Cardiac fibroblast (primary cell): ENCODE measurements around the gene TBL1X.
A peak's percentile ranks its signal among the peaks of the same experiment; 100 is the strongest.

Experiments
- DNase-seq, 2 donors: peaks; one replicate each; pipeline versions ENCODE4 v3.0.0 to v3.0.0-alpha.2; 2010; ENCODE audit warnings: low read depth in 2 of 2
- H3K4me3 ChIP-seq, 2 donors: replicated peaks in 1 of 2; 1 replicate in 1 of 2; 2 replicates in 1 of 2; pipeline ENCODE4 v1.5.1; 2011; ENCODE audit warnings: low read depth in 2 of 2, low read length in 2 of 2, mild to moderate bottlenecking in 2 of 2, moderate library complexity in 1 of 2
- CTCF ChIP-seq: IDR thresholded peaks from one replicate; pipeline ENCODE4 v1.5.1; 2011; ENCODE audit warnings: low read depth, mild to moderate bottlenecking, low read length, inconsistent platforms

TBL1X gene

DNA sequence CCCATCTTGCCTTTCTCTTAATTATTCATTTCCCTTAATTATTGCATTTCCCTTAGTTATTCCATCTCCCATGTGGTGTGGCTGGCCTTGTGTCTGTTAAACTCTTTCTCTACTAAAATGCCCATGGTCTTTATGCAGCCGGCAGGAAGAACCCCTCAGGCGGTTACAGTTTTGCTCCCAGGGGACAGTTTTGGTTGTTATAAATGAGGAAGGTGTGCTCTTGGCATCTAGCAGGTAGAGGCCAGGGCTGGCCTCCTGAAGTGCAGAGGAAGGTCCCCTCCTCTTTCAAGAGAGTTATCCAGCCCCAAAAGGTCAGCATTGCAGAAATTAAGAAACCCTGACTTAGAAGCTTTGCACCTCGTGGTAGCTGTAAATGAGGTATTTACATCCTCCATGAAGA, 18.0 kb downstream of the TBL1X start:
- TF ChIP-seq CTCF = no peak
- no peak overlapping the region for H3K4me3 ChIP-seq
- no peak for DNase-seq

DNA sequence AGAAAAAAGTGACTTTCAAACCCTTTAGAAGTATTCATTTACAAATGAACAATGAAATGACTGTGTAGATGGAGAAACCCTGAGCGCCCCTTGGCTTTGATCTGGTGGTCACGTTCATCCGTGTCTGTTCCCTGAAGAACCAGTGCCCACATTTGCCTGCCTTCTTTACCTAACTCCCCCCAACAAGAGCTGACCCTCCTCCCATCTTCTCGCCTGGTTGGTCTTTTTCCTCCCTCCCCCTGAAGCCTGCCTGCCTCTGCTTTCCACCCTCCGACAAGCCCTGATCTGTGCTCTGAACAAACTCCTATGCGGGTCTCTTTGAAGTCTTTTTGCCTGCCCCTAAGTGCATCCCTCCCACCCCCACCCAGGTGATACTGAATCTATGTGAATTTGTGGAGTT, 18.5 kb downstream of the TBL1X start:
- no peak for DNase-seq
- no peak overlapping the region for H3K4me3 ChIP-seq
- no peak for TF ChIP-seq CTCF

DNA sequence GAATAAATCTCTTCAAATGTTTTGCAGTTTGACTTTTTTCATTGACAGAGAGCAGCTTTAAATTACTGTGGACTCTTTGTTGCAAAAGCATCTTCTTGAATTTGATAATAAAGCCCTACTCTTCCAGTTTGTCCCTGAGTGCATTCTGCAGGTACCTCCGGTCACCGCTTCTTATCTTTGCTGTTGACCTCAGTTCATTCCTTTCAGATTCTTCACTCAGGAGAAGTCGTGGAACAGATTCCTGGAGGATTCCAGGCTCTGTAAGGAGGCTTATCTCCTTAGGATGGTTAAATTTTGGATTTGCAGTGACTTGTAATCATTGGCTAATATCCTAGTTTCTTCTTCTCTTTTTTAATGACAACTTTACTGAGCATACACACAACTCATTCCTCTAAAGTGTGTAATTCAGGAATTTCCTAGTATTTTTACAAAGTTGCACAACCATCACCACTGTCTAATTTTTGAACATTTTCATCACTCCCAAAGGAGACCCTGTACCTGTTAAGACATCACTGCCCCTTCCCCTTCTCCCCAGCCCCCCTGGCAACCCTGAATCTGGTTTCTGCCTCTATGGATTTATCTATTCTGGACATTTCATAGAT, 22.0 kb downstream of the TBL1X start:
- no peak for TF ChIP-seq CTCF
- DNase-seq = peak in 1 of 2 donors; percentile 9
- H3K4me3 ChIP-seq = no peak overlapping the region

- no peak for DNase-seq
- TF ChIP-seq CTCF = no peak
- no peak overlapping the region for H3K4me3 ChIP-seq
Measured at GRCh38 chrX:9488586-9488985, 23.7 kb downstream of the TBL1X start.

- H3K4me3 ChIP-seq = no peak overlapping the region
- DNase-seq = no peak
- no peak for TF ChIP-seq CTCF
Measured at GRCh38 chrX:9489234-9489633, 24.4 kb downstream of the TBL1X start.

DNA sequence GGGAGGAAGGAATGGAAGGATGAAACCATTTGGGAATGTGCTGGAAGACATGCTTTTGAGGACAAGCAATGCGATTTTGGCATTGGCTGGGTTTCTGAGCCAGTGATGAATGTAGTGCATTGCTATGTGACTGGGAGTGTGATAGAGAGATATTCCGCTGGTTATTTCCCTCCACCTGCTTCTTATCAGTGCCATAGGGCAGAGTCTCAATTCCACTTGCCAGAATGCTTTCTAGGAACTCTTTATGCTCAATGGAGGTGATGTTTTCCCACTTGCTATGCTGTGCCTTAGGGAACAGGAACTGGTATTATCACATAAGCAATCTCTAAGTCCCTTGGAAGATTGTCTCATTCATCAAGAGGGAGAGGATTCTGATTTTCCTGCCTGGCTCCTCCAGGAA, 28.0 kb downstream of the TBL1X start:
- no peak for TF ChIP-seq CTCF
- no peak for DNase-seq

DNA sequence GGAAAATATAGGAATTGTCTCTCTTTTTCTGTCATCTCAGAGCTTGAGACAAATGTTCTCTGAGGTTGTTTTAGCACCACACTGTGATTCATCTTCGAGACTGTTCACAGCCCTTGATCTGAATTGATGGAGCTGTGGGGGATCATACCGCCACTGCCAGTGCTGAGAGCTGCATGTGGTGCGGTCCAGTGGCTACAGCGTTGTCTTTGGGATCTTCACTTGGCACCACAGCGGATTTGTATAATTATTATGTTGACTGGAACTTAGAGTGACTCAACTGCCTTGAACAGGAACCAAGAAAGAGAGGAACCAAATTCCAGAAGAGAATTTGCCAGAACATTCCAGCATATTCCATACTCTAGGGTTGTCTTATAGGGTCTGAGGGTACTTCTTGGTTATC, 29.1 kb downstream of the TBL1X start:
- no peak for TF ChIP-seq CTCF
- DNase-seq = no peak
- H3K4me3 ChIP-seq = no peak overlapping the region

More for the DNA sequence above, 28.0 kb downstream of the TBL1X start:
- no peak overlapping the region for H3K4me3 ChIP-seq
